Mesodermal cell (in vitro differentiated cells): ENCODE data around the gene CASKIN1.
A peak's percentile ranks its signal among the peaks of the same experiment; 100 is the strongest.

Source experiments
- H3K27ac ChIP-seq: 2 replicates; pipeline ENCODE4 v1.7.0; 2013; ENCODE audit warnings: mild to moderate bottlenecking, low read depth, low read length, moderate library complexity; ENCODE audit not compliant: severe bottlenecking
- H3K36me3 ChIP-seq: 2 replicates; pipeline ENCODE4 v1.7.1; 2013; ENCODE audit warnings: mild to moderate bottlenecking, low read length, moderate library complexity; ENCODE audit not compliant: control insufficient read depth, insufficient read depth
- H3K4me1 ChIP-seq: one replicate; pipeline ENCODE4 v1.7.1; 2013; ENCODE audit warnings: mild to moderate bottlenecking, low read length; ENCODE audit not compliant: insufficient read depth, control insufficient read depth, poor library complexity, severe bottlenecking
- H3K4me3 ChIP-seq: 2 replicates; pipeline ENCODE4 v1.7.0; 2013; ENCODE audit warnings: low read length, control low read depth, mild to moderate bottlenecking; ENCODE audit not compliant: insufficient read depth, poor library complexity, severe bottlenecking; ENCODE audit errors: extremely low read depth
- H3K9me3 ChIP-seq: 2 replicates; pipeline ENCODE4 v1.7.1; 2013; ENCODE audit warnings: mild to moderate bottlenecking, low read length, moderate library complexity; ENCODE audit not compliant: control insufficient read depth
- WGBS, 2 experiments: methylation state at CpG; one replicate each; pipeline ENCODE4 v1.1.5; 2013; ENCODE audit warnings: missing lambda C conversion rate in 2 of 2; ENCODE audit not compliant: insufficient coverage in 2 of 2; 5-methylcytosine and 5-hydroxymethylcytosine counted together

The CASKIN1 gene

GRCh38 chr16:2199621-2200139 lies 3.3 kb upstream of the CASKIN1 start:
- Histone ChIP-seq H3K4me1 (peaks cover 9% of the 10 kb centered on the region), H3K36me3 (no peaks in the 10 kb centered on the region), H3K4me3 (no peak overlapping the region), H3K9me3 (no peaks in the 10 kb centered on the region), H3K27ac (no peak overlapping the region)
- WGBS, 2 experiments = 71 to 76% methylated on average over 6 to 9 of the region's 14 CpGs

- WGBS, 2 experiments = 78 to 82% methylated on average over 5 of the region's 5 CpGs
- no peak overlapping the region for H3K4me3 ChIP-seq
- no peak overlapping the region for H3K27ac ChIP-seq
- H3K4me1 ChIP-seq = peaks cover 8% of the 10 kb centered on the region
- no peaks in the 10 kb centered on the region for H3K9me3 ChIP-seq
- no peaks in the 10 kb centered on the region for H3K36me3 ChIP-seq
These were observed 2.7 kb upstream of the CASKIN1 start for GRCh38 chr16:2199095-2199494.

GRCh38 chr16:2198283-2198682 lies 1.9 kb upstream of the CASKIN1 start:
- Histone ChIP-seq H3K36me3 (no peaks in the 10 kb centered on the region), H3K27ac (no peak overlapping the region), H3K9me3 (no peaks in the 10 kb centered on the region), H3K4me3 (no peak overlapping the region), H3K4me1 (peaks cover 8% of the 10 kb centered on the region)
- WGBS, 2 experiments = 85 to 89% methylated on average over 1 to 3 of the region's 4 CpGs

GRCh38 chr16:2197765-2198164 lies 1.4 kb upstream of the CASKIN1 start:
- no peaks in the 10 kb centered on the region for H3K9me3 ChIP-seq
- H3K27ac ChIP-seq = no peak overlapping the region
- peaks cover 8% of the 10 kb centered on the region for H3K4me1 ChIP-seq
- no peaks in the 10 kb centered on the region for H3K36me3 ChIP-seq
- no peak overlapping the region for H3K4me3 ChIP-seq
- 79 to 85% methylated on average over 5 to 6 of the region's 6 CpGs for WGBS, 2 experiments

GRCh38 chr16:2196981-2197511 lies 641 bp upstream of the CASKIN1 start:
- H3K27ac ChIP-seq = no peak overlapping the region
- 24 to 33% methylated on average over 23 to 26 of the region's 32 CpGs for WGBS, 2 experiments
- H3K4me3 ChIP-seq = peak overlapping the region; percentile 27
- no peaks in the 10 kb centered on the region for H3K36me3 ChIP-seq
- no peaks in the 10 kb centered on the region for H3K9me3 ChIP-seq
- peaks cover 8% of the 10 kb centered on the region for H3K4me1 ChIP-seq

- Histone ChIP-seq H3K36me3 (no peaks in the 10 kb centered on the region), H3K4me3 (peak overlapping the region; percentile 31), H3K27ac (no peak overlapping the region), H3K9me3 (no peaks in the 10 kb centered on the region), H3K4me1 (peaks cover 8% of the 10 kb centered on the region)
- 3 to 6% methylated on average over 28 to 34 of the region's 49 CpGs for WGBS, 2 experiments
These were observed 863 bp downstream of the CASKIN1 start for GRCh38 chr16:2195322-2196161.

- H3K9me3 ChIP-seq = no peaks in the 10 kb centered on the region
- peaks cover 8% of the 10 kb centered on the region for H3K4me1 ChIP-seq
- no peak overlapping the region for H3K27ac ChIP-seq
- no peak overlapping the region for H3K4me3 ChIP-seq
- no peaks in the 10 kb centered on the region for H3K36me3 ChIP-seq
- 12 to 20% methylated on average over 3 to 6 of the region's 10 CpGs for whole genome bisulfite sequencing, 2 experiments
These were observed 1.5 kb downstream of the CASKIN1 start for GRCh38 chr16:2194852-2195321.

GRCh38 chr16:2194166-2194834 lies 2.1 kb downstream of the CASKIN1 start:
- Histone ChIP-seq H3K36me3 (no peaks in the 10 kb centered on the region), H3K9me3 (no peaks in the 10 kb centered on the region), H3K4me3 (no peak overlapping the region), H3K4me1 (peaks cover 8% of the 10 kb centered on the region), H3K27ac (no peak overlapping the region)
- WGBS, 2 experiments = 75 to 87% methylated on average over 4 to 13 of the region's 16 CpGs

GRCh38 chr16:2191446-2191706 lies 5.0 kb downstream of the CASKIN1 start:
- Histone ChIP-seq H3K4me1 (peaks cover 8% of the 10 kb centered on the region), H3K4me3 (no peak overlapping the region)
- 88 to 94% methylated on average over 11 of the region's 11 CpGs for WGBS, 2 experiments

GRCh38 chr16:2190659-2191445 lies 5.6 kb downstream of the CASKIN1 start:
- Histone ChIP-seq H3K36me3 (no peaks in the 10 kb centered on the region), H3K4me3 (no peak overlapping the region), H3K9me3 (no peaks in the 10 kb centered on the region), H3K27ac (no peak overlapping the region), H3K4me1 (peaks cover 7% of the 10 kb centered on the region)
- 85 to 86% methylated on average over 21 to 23 of the region's 25 CpGs for WGBS, 2 experiments

More at GRCh38 chr16:2191446-2191706, 5.0 kb downstream of the CASKIN1 start:
- Histone ChIP-seq H3K9me3 (no peaks in the 10 kb centered on the region), H3K36me3 (no peaks in the 10 kb centered on the region), H3K27ac (no peak overlapping the region)
